GM21825 (cell line): ENCODE data around the gene MXRA8.
"Not testable (repeated sequence)": the region's sequence is repeated elsewhere in the genome, so short reads cannot be mapped to it uniquely, and the experiment has no call there.

Experiments used
- ATAC-seq: cut with Tn5 transposase; IDR thresholded peaks from one replicate; pipeline ENCODE4 v1.9.1; 2021; ENCODE audit warnings: mild to moderate bottlenecking, moderate library complexity; ENCODE audit not compliant: unreplicated experiment

Gene MXRA8

DNA sequence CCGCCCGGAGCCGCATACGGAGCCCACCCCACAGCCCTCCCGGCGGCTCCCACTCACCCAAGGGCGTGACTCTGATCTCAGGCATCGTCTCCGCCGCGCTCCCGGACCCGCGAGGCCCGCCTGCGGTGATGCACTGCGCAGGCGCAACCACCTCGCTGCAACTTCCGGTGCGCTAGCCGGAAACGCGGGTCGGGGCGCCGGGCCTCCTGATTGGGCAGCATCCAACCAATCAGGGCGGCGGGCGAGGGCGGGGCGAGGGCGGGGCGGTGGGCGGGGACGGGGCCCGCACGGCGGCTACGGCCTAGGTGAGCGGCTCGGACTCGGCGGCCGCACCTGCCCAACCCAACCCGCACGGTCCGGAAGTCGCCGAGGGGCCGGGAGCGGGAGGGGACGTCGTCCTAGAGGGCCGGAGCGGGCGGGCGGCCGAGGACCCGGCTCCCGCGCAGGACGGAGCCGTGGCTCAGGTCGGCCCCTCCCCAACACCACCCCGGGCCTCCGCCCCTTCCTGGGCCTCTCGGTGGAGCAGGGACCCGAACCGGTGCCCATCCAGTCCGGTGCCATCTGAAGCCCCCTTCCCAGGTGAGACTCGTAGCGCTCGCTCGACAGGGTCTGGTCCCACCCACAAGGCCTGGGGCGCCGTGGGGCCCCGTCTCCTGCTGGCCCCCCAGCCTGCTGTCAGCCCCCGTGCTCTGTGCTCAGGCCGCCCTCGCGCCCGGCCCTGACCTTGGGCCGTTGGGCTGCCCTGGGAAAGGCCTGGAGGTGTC is 33.6 kb downstream of the MXRA8 start, which contains the start of the genes CPTP and INTS11:
Gene CPTP (plus strand): TSS at position 279 of the 764 bp plus-strand sequence. CDS start 2,109 bp downstream, outside the sequence.
Gene INTS11 (minus strand): TSS at position 137 of the 764 bp plus-strand sequence. CDS start 52 bp downstream, at position 85.
- peak; percentile 55 for ATAC-seq

DNA sequence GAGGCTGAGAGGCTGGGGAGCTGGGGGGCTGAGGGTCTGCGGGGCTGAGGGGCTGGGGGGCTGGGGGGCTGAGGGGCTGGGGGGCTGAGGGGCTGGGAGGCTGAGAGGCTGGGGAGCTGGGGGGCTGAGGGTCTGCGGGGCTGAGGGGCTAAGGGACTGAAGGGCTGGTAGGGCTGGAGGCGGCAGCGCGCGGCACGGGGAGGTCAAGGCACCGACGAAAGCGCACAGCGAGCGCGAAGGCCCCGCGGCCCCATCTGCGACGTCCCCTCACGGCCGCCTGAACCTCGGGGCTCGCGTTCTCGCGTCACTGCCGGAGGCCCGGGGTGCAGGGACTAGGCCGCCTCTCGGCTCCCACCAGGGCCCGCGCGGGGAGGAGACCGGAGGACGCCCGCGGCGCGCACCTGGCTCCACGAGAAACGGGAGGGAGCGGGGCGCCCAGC is 34.3 kb downstream of the MXRA8 start:
- peak; percentile 10 for ATAC-seq

DNA sequence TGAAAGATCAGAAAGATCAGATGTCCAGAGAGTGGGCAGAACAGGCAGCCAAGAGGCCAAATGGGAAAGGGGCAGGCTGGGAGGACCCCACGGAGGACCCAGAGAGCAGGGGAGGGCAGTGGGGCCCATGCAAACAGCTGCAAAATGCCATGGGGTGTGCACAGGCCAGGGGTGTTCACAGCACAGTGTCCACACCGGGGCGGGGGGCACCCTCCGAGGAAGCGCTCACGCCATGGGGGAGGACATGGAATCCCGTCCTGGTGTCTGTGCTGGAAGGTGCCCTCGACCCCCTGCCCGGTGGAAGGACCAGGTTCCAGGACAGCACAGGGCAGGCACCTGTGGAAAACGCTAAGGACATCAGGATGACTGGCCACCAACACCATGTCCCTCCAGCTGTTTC is 35.4 kb downstream of the MXRA8 start:
- no peak for ATAC-seq

DNA sequence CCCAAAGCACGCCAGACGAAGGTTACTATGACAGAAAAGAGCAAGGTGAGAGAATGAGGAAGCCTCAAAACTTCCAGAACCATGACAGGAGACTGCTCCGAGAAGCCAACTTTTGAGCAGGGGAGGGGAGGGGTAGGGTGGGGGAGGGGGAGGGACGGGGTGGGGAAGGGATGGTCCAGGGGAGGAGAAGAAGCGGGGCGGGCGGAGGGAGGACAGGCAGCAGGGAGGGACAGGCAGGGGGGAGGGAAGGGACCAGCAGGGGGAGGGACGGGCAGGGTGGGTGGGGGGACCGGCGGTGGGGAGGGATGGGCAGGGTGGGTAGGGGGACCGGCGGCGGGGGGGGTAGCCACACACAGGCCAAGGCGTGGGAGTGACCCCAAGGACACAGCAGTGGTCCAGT is 35.9 kb downstream of the MXRA8 start:
- no peak for ATAC-seq

DNA sequence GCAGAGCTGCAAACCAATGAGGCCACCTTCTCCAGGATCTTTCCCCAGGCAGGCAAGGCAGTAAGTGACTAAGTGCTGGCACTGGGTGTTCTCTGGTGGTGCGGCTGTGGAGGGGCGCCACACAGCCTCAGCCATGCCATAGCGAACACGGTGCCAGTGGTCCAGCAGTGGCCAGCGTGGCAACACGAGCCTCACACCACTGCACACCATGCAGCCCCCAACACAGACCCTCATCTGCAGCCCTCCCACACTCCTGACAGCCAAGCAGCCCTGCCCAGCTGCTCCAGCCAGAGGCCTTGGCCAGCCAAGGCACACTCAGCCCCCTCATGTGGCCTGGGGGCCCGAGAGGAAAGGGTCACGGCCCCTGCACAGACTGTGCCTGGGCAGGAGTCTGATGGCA is 36.9 kb downstream of the MXRA8 start:
- no peak for ATAC-seq

DNA sequence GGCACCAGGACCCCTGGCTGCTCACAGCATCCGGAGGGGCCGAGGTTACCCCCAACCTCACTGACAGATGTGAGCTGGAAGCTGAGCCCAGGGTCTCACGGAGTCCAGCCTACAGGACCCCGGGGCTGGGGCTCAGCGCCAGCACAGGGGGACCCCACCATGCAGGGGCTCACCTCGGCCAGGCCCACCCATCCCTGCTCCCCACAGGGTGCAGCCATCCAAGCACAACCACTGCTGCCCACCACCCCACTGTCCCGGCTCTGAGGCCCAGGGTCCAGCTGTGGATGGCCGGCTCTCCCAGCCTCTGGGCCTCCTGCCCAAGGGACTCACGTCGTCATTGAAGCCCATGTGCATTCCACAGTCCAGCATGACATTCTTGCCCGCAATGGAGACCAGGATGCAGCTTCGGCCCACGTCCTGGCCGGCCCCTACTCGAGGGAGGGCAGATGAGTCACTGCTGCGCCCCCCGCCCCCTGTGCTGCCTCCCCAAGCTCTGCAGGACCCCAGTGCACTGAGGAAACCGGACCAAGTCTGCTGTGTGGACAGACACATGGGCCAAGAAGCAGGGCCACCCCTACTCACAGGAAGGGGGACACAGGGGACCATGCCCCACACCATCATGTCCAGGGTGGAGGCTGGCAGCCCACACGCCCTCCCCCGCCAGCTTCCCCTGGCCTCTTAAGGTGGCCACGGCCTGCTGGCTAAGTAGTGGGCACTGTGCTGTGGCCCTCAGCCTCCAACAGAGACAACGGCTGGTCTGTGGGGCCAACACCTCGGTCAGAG is 37.5 kb downstream of the MXRA8 start:
- no peak for ATAC-seq

DNA sequence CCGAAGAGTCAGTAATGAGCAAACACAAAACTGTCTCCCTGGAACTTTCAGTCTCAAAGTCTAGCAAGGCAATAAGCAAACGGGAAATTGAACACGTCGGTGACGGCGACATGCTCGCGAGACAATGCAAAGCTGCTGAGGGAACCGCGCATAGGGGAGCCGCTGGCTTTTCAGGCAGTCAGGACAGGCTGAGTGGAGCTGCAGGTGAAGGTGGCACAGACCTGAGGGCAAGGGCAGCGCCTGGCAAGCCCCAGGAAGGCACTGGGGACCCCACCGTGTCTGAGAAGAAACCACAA is 38.8 kb downstream of the MXRA8 start:
- ATAC-seq: no peak

DNA sequence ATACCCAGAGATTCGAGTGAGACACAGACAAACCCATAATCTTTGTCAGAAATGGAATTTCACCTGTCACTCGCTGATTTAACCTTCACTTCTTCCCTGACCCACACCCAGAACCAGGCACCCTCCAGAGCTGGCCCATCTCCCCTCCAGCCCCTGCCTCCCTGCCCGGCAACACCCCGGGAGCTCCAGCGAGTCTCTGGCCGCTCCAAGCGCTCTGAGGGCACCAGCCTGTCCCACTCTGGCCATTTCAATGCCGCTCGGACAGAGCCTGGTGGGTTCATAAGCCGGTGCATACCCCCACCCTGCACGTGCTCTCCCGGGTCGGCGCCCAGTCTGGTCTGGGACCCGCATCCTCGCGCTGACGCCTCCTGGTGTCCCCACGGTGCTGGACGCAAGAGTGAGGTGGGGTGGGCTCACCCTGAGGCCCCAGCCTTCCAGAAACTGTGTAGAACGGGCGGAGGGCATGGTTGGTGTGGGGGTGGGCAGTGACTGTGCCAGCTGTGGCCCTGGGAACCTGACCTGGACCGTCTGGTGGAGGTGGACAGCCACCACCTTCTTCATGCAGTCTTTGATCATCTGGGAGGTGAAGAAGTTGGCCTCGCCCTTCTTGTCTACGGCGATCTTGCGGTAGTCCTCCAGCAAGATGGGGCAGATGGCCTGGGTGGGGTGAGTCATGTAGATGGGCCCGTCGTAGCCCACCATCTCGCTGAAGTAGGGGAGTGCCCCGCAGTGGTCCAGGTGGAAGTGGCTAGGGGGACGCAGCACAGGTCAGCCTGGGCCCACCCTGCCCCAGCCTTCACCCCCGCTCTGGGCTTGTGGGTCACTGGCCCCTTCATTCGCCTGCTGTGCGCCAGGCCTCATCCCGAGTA is 39.3 kb downstream of the MXRA8 start:
- ATAC-seq: no peak

DNA sequence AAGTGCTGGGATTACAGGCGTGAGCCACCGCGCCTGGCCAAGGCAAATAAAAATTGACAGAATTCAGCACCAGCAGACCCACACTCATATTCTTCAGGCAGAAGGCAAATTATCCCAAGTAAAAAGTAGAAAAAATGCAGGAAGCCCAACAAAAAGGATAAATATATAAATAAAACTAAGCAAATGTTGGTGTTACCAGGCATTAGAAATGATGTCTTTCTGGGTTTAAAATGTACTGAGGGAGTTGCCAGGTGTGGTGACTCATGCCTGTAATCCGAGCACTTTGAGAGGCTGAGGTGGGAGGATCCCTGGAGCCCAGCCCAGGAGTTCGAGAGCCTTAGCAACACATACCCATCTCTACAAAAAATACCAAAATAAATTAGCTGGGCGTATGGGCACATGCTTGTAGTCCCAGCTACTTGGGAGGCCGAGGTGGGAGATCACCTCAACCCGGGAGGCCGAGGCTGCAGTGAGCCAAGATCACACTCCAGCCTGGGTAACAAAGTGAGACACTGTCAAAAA is 40.2 kb downstream of the MXRA8 start:
- ATAC-seq: no peak

DNA sequence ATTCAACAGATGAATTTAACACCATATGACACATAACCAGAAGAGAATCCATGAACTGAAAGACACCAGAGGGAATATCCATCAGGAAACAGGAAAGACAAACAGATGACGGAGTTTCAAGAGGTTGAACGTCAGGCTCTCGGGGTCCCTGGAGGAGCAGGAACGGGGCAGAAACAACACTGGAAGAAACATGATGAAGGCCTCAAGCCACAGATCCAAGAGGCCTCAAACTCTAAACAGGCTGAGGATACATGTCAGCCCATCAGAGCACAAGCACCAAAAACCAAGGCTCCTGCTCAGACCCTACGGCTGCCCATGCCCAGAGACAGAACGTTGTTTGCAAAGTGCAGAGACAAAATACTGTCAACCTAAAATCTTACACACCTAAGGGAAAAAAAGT is 40.9 kb downstream of the MXRA8 start:
- no peak for ATAC-seq

DNA sequence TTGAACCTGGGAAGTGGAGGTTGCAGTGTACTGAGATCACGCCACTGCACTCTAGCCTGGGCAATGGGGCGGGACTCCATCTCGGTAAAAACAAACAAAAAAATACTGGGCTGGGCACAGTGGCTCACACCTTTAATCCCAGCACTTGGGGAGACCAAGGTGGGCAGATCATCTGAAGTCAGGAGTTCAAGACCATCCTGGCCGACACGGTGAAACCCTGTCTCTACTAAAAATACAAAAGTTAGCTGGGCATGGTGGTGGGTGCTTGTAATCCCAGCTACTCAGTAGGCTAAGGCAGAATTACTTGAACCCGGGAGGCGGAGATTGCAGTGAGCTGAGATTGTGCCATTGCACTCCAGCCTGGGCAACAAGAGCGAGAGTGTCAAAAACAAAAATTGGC is 42.2 kb downstream of the MXRA8 start:
- ATAC-seq: not testable (repeated sequence)

DNA sequence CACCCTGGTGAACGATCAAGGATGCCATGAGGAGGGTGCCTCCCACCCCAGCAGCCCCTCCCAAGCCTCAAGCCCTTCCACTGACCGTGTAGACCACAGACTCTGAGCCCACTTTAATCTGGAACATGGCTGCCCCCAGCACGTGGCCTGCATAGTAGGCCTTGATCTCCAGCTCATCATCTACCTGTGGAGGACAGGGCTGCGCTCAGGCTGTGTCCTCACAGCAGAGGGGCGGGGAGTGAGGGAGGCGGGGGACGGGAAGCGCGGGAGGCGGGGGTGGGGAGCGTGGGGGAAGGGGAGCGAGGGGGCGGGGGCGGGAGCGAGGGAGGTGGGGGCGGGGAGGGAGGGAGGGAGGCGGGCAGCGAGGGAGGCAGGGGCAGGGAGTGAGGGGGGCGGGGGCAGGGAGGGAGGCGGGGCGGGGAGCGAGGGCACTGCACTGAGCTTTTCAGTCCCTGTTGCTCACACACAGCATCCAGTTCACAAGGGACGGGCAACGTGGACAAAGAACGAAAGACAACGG is 42.9 kb downstream of the MXRA8 start:
- ATAC-seq: no peak

DNA sequence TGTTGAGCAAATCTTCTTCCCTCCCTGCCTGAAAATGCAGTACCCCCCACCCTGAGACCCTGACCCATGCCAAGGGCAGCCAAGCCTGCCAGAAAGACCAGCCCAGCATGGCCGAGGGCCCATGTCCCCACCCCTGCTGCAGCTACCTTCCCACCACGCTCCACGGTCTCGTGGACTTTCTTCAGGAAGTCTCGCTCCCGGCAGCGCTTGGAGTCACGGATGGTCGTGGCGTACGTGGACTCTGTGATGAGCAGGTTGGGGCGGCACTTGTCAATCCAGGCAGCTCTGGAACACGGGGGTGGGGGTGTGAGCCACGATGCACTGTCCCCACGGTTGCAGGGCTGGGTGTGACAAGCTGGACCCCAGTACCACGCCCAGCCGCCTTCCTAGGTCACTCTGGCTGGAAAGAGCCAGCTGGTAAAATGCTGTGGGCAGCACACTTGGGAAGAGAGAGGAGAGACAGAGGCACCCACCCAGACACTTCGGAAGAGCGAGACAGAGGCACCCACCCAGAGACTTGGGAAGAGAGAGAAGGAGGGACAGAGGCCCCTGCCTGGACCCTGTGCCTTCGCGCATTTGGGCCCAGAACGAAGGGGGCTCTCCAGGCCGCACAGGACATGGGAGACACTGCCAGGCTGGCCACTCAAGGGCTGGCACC is 43.5 kb downstream of the MXRA8 start:
- no peak for ATAC-seq

DNA sequence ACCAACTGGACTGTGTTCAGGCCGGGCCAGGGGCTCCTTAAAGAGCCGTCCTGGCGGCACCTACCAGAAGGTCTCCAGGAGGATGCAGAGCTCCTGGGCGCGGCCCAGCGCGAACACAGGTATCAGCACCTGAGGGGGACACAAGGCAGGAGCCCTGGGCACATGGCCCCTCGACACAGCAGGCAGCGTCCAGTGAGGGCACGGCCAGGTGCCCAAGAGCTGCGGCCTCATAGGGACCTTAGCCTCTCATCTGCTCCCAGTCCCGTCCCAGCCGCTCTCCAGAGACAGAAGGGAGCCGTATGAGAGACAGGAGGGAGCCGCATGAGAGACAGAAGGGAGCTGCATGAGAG is 44.1 kb downstream of the MXRA8 start:
- ATAC-seq: no peak

DNA sequence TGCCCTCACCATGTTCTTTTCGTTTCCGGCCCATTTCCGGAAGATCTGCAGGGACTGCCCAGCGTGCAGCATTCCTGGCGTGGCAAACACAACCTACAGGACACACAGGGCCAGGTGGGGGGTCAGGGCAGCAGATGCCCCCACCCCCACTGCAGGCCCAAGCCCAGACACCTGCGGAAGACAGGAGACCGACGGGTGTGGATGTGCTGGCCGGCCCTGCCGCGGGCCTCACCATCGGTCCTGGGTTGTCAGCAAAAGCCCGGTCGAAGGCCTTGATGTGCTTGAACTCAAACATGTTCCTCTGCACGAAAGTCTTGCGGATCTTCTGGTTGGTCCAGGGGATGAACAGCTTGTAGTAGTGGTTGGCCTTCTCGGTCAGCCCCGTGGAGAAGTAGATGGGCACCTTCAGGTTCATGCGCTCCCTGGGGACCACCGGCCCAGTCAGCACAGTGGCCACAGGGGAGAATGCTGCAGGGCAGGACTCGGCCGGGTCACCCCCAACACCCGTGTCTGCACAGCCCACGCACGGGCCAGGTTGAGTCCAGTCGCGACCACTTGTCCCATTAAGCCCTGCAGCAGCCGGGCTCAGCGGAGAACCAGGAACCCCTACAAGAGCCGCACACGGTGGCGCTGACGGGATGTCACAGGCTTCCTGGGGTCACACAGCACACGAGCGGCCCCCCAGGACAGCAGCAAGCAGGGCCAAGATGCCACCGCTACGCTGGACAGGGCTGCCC is 44.7 kb downstream of the MXRA8 start:
- ATAC-seq: no peak

DNA sequence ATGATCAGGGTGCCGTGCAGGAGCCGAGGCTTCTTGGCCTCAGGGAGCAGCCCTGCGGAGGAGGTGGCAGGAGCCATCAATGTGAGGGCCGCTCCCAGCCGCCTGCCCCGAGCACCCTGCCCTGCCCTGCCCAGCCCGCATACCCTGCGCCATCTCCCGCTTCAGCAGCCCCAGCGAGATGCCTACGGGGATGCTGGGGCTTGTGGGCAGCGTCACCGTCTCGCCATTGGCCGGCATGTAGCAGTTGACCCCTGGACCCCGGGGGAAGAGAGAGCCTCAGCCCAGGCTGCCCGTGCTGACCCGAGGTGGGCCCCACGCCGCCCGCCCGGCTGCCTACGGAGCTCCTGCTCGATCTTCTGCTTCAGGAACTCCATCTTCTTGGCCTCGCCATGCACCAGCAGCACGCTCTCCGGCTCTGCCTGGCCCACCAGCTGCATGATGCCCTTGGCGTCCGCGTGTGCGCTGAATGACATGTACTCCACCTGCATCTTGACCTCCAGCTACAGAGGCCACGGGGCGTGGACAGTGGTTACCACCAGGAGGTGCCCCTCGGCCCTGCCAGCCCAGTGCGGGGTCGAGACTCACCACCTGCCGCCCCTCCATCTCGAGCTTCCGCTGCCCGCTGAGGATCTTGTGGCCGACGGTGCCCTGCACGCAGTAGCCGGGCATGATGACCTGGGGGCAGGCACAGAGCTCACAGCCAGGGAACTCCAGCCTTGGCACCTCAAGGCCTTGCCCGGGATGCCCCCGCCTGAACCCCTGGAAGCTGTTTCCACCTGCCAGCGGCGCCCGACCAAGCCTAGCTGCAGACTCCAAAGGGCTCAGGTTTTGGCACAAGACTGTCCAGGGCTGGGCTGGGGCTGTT is 45.7 kb downstream of the MXRA8 start:
- no peak for ATAC-seq

DNA sequence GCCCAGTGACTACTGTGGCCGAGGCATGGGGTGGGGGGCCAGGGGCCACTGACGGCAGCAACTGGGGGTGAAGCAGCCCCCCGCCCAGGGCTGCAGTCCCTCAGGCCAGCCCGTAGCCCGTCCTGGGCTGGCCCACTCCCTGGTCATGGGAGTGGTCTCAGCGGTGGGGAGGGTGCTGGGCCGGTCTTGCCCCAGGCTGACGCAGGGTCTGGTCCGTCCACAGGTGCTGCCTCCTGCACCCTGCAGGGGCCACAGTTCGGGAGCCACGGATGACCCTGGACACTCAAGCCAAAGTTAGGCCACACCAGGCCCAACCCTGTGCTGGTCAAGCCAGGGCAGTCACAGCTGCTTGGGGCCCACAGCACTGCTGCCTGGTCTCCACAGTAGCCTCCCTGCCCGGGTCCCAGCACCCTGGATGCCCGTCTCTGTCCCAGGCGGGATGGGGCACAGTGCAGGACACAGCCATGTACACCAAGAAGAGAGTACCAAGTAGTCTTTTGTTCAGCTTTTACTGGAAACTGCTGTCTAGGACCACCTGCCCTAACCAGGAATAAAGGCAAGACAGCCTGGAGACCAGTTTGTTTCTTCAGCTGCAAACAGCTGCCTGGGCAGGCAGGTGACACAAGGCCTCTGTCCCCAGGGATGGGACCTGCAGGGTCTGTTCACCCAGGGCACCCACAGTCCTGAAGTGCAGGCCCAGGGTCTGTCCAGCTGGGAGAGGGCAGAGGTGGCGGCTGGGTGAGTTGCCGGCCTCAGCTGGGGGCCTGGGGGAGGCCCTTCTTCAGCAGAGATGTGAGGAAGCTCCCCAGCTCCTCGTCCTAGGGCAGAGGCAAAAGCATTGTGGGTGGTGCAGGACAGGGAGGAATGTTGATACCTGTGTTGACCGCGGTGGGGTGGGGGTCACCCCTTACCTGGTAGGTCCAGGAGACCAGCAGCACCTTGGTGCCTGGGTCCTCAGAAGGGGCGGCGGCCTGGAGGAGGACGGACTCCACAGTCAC is 46.9 kb downstream of the MXRA8 start:
- no peak for ATAC-seq
